Liver (tissue), 9 donors: Measurements from ENCODE around the gene UPF3A. TPM values are rescaled to one million over a fixed set of nuclear protein-coding genes. Genes with fewer than 3 reads are reported as not detected.

Experiments
- DNase-seq: peaks from one replicate; pipeline ENCODE4 v3.0.0-alpha.2; 2017; ENCODE audit warnings: low spot score
- H3K27ac ChIP-seq, 2 donors: one replicate each; pipeline ENCODE4 v1.7.0; 2013; ENCODE audit warnings: inconsistent platforms in 2 of 2, low read length in 2 of 2, control low read depth in 1 of 2, low read depth in 1 of 2, mild to moderate bottlenecking in 1 of 2
- H3K27me3 ChIP-seq, 4 donors: one replicate each; pipeline versions ENCODE4 v1.6.1 to v1.7.0; 2013; ENCODE audit warnings: low read length in 3 of 4, inconsistent platforms in 1 of 4, mild to moderate bottlenecking in 1 of 4, moderate library complexity in 1 of 4; ENCODE audit not compliant: control insufficient read depth in 4 of 4, insufficient read depth in 4 of 4
- H3K36me3 ChIP-seq, 4 donors: one replicate each; pipeline versions ENCODE4 v1.6.1 to v1.7.0; 2013; ENCODE audit warnings: low read length in 3 of 4, mild to moderate bottlenecking in 3 of 4, low read depth in 1 of 4, moderate library complexity in 1 of 4; ENCODE audit not compliant: control insufficient read depth in 4 of 4, insufficient read depth in 3 of 4
- H3K4me1 ChIP-seq, 4 donors: one replicate each; pipeline versions ENCODE4 v1.6.1 to v1.7.0; 2013; ENCODE audit warnings: low read length in 3 of 4, mild to moderate bottlenecking in 3 of 4, moderate library complexity in 1 of 4; ENCODE audit not compliant: control insufficient read depth in 4 of 4, insufficient read depth in 4 of 4
- H3K4me3 ChIP-seq, 3 donors: one replicate each; pipeline versions ENCODE4 v1.6.1 to v1.7.0; 2013; ENCODE audit warnings: low read length in 3 of 3, control low read depth in 1 of 3, low read depth in 1 of 3, mild to moderate bottlenecking in 1 of 3
- H3K9ac ChIP-seq, 2 donors: one replicate each; pipeline ENCODE4 v1.7.0; 2013; ENCODE audit warnings: low read length in 2 of 2, mild to moderate bottlenecking in 2 of 2, moderate library complexity in 2 of 2, control low read depth in 1 of 2, low read depth in 1 of 2
- H3K9me3 ChIP-seq, 4 donors: one replicate each; pipeline versions ENCODE4 v1.6.1 to v1.7.0; 2013; ENCODE audit warnings: low read length in 3 of 4; ENCODE audit not compliant: control insufficient read depth in 4 of 4
- ATF3 ChIP-seq: IDR thresholded peaks from 2 replicates; pipeline ENCODE4 v1.6.1; 2016; ENCODE audit warnings: antibody characterized with exemption
- CTCF ChIP-seq: fragments of 150-350 bp; IDR thresholded peaks from 2 replicates; pipeline ENCODE4 v1.5.1; 2017; ENCODE audit warnings: improper control_type of control experiment, low read depth, low read length; ENCODE audit not compliant: missing input control
- EGR1 ChIP-seq, 2 donors: IDR thresholded peaks; 2 replicates each; pipeline ENCODE4 v1.6.1; 2016 to 2018; ENCODE audit warnings: antibody characterized with exemption in 2 of 2, low read depth in 2 of 2
- FOXA1 ChIP-seq: IDR thresholded peaks from 2 replicates; pipeline ENCODE4 v1.6.1; 2016; ENCODE audit warnings: antibody characterized with exemption
- FOXA2 ChIP-seq: IDR thresholded peaks from 2 replicates; pipeline ENCODE4 v1.6.1; 2016; ENCODE audit warnings: antibody characterized with exemption
- GABPA ChIP-seq, 2 donors: IDR thresholded peaks in 1 of 2; conservative IDR thresholded peaks in 1 of 2; 2 replicates each; pipeline ENCODE4 v1.6.1; 2016; ENCODE audit warnings: antibody characterized with exemption in 2 of 2, mild to moderate bottlenecking in 1 of 2, moderate library complexity in 1 of 2
- HNF4A ChIP-seq, 2 donors: conservative IDR thresholded peaks; 2 replicates each; pipeline ENCODE4 v1.6.1; 2016; ENCODE audit warnings: antibody characterized with exemption in 2 of 2, mild to moderate bottlenecking in 2 of 2
- HNF4G ChIP-seq: IDR thresholded peaks from 2 replicates; pipeline ENCODE4 v1.6.1; 2016; ENCODE audit warnings: antibody characterized with exemption
- JUND ChIP-seq, 2 donors: IDR thresholded peaks; 2 replicates each; pipeline ENCODE4 v1.6.1; 2016; ENCODE audit warnings: antibody characterized with exemption in 2 of 2
- MAX ChIP-seq: IDR thresholded peaks from 2 replicates; pipeline ENCODE4 v1.6.1; 2016; ENCODE audit warnings: antibody characterized with exemption
- NR2F2 ChIP-seq: IDR thresholded peaks from 2 replicates; pipeline ENCODE4 v1.6.1; 2016; ENCODE audit warnings: antibody characterized with exemption
- RAD21 ChIP-seq, 2 donors: IDR thresholded peaks; 2 replicates each; pipeline ENCODE4 v1.6.1; 2016; ENCODE audit warnings: antibody characterized with exemption in 2 of 2, mild to moderate bottlenecking in 2 of 2
- REST ChIP-seq: IDR thresholded peaks from 2 replicates; pipeline ENCODE4 v1.6.1; 2016; ENCODE audit warnings: antibody characterized with exemption, mild to moderate bottlenecking
- RXRA ChIP-seq, 2 donors: IDR thresholded peaks; 2 replicates each; pipeline ENCODE4 v1.6.1; 2017 to 2018; ENCODE audit warnings: antibody characterized with exemption in 2 of 2, mild to moderate bottlenecking in 1 of 2
- SP1 ChIP-seq: IDR thresholded peaks from 2 replicates; pipeline ENCODE4 v1.6.1; 2018; ENCODE audit warnings: antibody characterized with exemption, mild to moderate bottlenecking
- TAF1 ChIP-seq: conservative IDR thresholded peaks from 2 replicates; pipeline ENCODE4 v1.6.1; 2016; ENCODE audit warnings: antibody characterized with exemption, mild to moderate bottlenecking
- YY1 ChIP-seq: IDR thresholded peaks from 2 replicates; pipeline ENCODE4 v1.6.1; 2016; ENCODE audit warnings: antibody characterized with exemption, mild to moderate bottlenecking
- ZBTB33 ChIP-seq: IDR thresholded peaks from 2 replicates; pipeline ENCODE4 v1.6.1; 2016; ENCODE audit warnings: antibody characterized with exemption
- WGBS: extraction: QIAGEN DNeasy Blood & Tissue Kit; methylation state at CpG from one replicate; pipeline ENCODE4 v1.1.7; 2013; 5-methylcytosine and 5-hydroxymethylcytosine counted together
- polyA plus RNA-seq, 2 donors: library from polyadenylated mRNA; stranded (reverse) in 1 of 2; unstranded in 1 of 2; fragments of 200-250 nt in 1 of 2; fragments of >200 nt in 1 of 2; fragmentation: Nextera tagmentation in 1 of 2; extraction: Ambion mirVana in 1 of 2; gene quantifications; one replicate each; pipeline versions ENCODE4 v1.2.1 to v1.2.3, GENCODE V29; 2013 to 2015
- total RNA-seq, 2 donors: library from RNA; depleted of rRNA; stranded (reverse); fragments of >200 nt; gene quantifications; one replicate each; pipeline ENCODE4 v1.2.3, GENCODE V29; 2014
- donor health status: healthy.
- donor health status: healthy.
- donor health status: healthy.
- donor health status: healthy.
- donor health status: healthy.

Gene UPF3A
- total and polyA plus RNA-seq, 4 donors = 11.0 to 26.5 (median 17.2) TPM

GRCh38 chr13:114256547-114256946, 24.9 kb upstream of the UPF3A start:
- Histone ChIP-seq H3K36me3 (peaks cover 18 to 72% (median 60%) of the 10 kb centered on the region in 4 donors), H3K9me3 (no peaks in the 10 kb centered on the region), H3K27me3 (no peaks in the 10 kb centered on the region), H3K27ac (no peak overlapping the region), H3K4me1 (no peaks in the 10 kb centered on the region), H3K9ac (no peak overlapping the region), H3K4me3 (no peak overlapping the region)
- WGBS = 80% methylated on average over 1 of the region's 1 CpG
- TF ChIP-seq HNF4G (no peak), NR2F2 (no peak), CTCF (no peak), ATF3 (no peak), RXRA (IDR thresholded peaks at IDR 0.05) (no peak), HNF4A (conservative IDR thresholded peaks at IDR 0.05) (no peak), EGR1 (IDR thresholded peaks at IDR 0.05; ENCODE audit: low read depth in 2 of 2) (no peak), REST (no peak), ZBTB33 (no peak), SP1 (no peak), GABPA (IDR thresholded peaks at IDR 0.05 in 1 of 2, conservative IDR thresholded peaks at IDR 0.05 in 1 of 2) (no peak), JUND (IDR thresholded peaks at IDR 0.05) (no peak), TAF1 (no peak), MAX (no peak), FOXA2 (no peak), RAD21 (IDR thresholded peaks at IDR 0.05) (no peak), FOXA1 (no peak), YY1 (no peak)
- no peak for DNase-seq
